Activated CD8-positive, alpha-beta memory T cell treated with anti-CD3 and anti-CD28 coated beads, Interleukin-2, amount 50 U/mL, for 48 hours (primary cell): ENCODE data around the gene GIMD1.
"Not testable (repeated sequence)": the region's sequence is repeated elsewhere in the genome, so short reads cannot be mapped to it uniquely, and the experiment has no call there.

Experiments
- DNase-seq: peaks from one replicate; pipeline ENCODE4 v3.0.0-alpha.2; 2020

Gene GIMD1

GRCh38 chr4:106368678-106369077 is at the start of gene GIMD1:
TSS of gene GIMD1 (minus strand) at chr4:106368778. CDS start at chr4:106367435, 1,343 bp downstream.
- no peak for DNase-seq

GRCh38 chr4:106414366-106414765 is 45.8 kb upstream of the GIMD1 start:
- DNase-seq = no peak

DNA sequence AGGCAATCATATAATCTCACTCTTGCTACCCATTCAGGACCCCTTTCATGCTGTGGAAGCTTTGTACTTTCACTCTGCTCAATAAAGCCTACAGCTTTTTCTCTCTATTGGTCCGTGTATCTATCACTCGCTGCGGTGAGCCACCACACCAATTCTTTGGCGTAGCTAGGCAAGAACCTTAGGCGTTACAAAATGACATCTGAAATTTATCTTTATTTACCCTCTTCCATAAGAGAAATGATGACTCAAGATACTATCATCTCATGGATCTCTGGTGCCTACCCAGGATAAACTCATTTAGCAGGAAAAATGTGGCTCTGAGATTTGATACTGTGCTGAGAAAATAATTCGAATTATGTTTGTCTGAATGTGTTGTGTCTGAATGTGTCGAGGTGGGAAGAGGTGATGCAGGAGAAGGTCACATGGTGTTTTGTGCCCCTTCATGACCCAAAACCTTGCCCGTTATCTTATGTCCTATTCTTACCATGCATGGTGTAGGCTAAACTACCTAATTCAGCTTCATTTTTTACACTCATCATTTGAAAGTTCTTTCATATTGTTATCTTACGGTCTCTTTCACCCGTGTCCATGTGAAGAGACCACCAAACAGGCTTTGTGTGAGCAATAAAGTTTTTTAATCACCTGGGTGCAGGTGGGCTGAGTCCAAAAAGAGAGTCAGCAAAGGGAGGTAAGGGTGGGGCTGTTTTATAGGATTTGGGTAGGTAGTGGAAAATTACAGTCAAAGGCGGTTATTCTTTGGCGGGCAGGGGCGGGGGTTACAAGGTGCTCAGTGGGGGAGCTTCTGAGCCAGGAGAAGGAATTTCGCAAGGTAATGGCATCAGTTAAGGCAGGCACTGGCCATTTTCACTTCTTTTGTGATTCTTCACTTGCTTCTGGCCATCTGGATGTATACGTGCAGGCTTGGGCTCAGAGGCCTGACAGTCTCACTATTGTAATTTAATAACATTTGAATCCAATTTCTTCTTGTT is 41.6 kb upstream of the GIMD1 start:
- no peak for DNase-seq

GRCh38 chr4:106408004-106408403 is 39.4 kb upstream of the GIMD1 start:
- DNase-seq = not testable (repeated sequence)

GRCh38 chr4:106401157-106401556 is 32.6 kb upstream of the GIMD1 start:
- DNase-seq = no peak

- DNase-seq = not testable (repeated sequence)
Observed at GRCh38 chr4:106398898-106399297, 30.3 kb upstream of the GIMD1 start.

- DNase-seq = no peak
Observed at GRCh38 chr4:106395582-106395981, 27.0 kb upstream of the GIMD1 start.

DNA sequence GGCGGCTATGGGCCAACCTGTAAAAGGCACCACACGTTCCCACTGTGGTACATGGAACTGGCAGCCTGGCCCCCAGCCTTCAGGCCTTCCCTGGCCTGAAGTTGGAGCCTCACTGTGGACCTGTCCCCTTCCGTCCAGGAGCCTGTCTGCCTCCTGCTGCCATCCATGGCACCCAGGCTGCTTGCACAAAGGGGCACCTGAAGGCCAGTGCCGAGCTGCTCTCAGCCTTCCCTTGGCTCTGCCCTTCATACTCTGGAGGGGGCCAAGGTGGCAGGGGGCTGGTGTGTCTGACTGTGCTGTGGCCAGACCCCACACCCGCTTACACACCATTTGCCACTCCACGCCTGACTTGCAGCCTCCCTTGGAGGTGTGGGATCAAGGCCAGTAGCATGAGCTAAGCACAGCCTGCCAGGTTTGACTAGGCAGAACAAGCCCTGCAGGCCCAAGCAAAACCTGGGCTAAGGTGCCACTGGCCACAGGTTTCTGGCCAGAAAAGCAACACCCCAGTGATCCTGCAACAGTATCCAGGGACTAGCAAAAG is 17.3 kb upstream of the GIMD1 start:
- DNase-seq = no peak

GRCh38 chr4:106384878-106385277 is 16.3 kb upstream of the GIMD1 start:
- DNase-seq = no peak

- no peak for DNase-seq
Observed at GRCh38 chr4:106380179-106380578, 11.6 kb upstream of the GIMD1 start.

- DNase-seq = no peak
Observed at GRCh38 chr4:106373026-106373425, 4.4 kb upstream of the GIMD1 start.

GRCh38 chr4:106371161-106371560 is 2.6 kb upstream of the GIMD1 start:
- no peak for DNase-seq

GRCh38 chr4:106370214-106370613 is 1.6 kb upstream of the GIMD1 start:
- no peak for DNase-seq

- DNase-seq = no peak
Observed at GRCh38 chr4:106369456-106370060, 980 bp upstream of the GIMD1 start.

GRCh38 chr4:106367072-106367471 is 1.5 kb downstream of the GIMD1 start:
- no peak for DNase-seq

DNA sequence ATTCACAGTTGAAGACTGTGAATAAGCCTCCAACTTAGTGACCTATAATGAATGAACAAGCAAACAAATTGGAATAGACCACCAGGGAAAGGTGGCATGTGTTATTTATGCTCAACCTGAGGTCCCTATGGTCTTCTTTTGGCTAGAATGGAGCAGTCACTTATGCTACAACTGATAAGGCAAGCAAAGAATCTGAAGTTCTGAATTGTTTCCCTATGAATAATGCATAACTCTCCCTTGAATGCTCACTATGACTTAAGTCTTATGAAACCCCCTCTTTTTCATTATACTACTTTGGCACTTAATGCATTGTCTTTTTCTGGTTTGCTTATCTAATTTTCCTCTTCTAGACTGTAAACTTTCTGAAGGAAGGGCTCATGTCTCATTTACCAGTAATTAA is 2.6 kb downstream of the GIMD1 start:
- no peak for DNase-seq

GRCh38 chr4:106365613-106366012 is 3.0 kb downstream of the GIMD1 start:
- no peak for DNase-seq

GRCh38 chr4:106364282-106364681 is 4.3 kb downstream of the GIMD1 start:
- DNase-seq = no peak

DNA sequence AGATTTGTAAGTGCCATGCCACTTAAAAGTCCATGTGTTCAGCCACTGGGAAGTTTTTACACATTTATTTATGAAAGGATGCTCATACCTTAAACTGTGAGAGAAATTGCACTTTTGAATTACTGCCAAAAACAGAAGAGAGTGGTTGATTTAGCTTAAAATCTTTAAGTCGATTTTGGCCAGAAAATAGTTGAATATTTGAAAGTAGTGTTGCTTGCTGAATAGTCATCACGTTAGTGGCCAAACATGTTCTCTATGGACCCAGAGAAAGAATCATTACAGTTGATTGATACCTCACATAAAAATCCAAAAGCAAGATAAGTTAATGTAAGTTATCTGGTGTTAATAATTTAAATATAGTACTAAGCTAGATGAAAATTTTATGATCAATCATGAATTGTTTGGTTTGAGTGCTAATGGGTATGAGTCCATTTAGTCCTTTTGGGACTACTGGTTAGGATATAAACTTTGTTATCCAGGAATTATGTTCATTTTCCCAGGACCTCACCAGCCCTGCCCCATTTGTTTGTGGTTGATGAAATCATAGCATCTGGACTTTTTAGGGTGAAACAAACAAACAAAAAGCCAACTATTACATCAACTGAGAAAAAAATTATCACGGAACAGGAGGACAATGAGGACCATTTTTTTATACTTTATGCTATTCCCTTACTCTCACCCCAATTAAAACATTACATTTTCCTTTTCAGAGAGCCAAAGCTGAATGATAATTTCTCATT is 6.3 kb downstream of the GIMD1 start:
- no peak for DNase-seq

- DNase-seq = no peak
Observed at GRCh38 chr4:106358899-106359298, 9.7 kb downstream of the GIMD1 start.

DNA sequence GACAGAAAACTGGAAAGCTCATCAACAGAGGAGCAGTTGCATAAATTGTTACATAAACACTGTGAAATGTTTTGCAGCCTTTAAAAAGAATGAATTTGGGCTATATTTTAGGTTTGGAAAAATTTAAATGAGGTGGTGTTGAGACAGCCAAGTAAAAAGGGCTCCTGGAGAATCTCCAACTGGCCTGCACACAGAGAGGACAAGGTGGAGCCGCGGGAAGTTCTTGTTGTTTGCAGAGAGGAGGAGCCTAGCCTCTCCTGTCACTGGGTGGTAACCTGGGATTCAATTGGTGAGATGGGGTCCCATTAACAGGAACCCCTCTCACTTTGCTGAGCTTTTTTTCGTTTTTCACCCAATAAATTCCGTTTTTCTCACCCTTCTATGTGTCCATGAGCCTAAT is 13.4 kb downstream of the GIMD1 start:
- DNase-seq = no peak

DNA sequence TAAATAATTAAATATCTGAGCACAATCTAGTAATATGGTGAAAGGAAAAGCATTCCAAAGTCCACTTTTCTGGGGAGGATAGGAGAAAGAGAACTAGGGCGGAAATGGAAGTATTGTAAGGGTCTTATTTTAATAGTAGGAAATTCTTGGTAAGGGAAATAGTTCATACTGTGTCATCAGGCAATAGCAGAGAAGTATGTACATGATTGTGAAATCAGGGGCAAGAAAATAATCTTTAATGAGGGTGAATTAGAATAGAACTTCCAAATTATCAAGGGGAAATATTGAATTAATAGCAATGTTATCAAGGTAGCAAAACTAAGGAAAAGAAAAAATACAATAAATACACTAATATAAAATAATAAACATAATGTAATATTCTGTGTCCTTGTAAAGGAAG is 14.8 kb downstream of the GIMD1 start:
- DNase-seq = no peak

- no peak for DNase-seq
Observed at GRCh38 chr4:106351016-106351415, 17.6 kb downstream of the GIMD1 start.
